Measurements from ENCODE around the gene CRIP3.

The CRIP3 gene

GRCh38 chr6:43282636-43283513 is 25.8 kb downstream of the CRIP3 start:
- Histone ChIP-seq H3K36me3 (ENCODE audit: control insufficient read depth, insufficient read depth, low read length) (no peaks in the 10 kb centered on the region), H3K9me3 (ENCODE audit: control insufficient read depth, low read length) (no peaks in the 10 kb centered on the region), H3K27me3 (ENCODE audit: control insufficient read depth, insufficient read depth, low read length, poor library complexity, severe bottlenecking) (no peaks in the 10 kb centered on the region), H3K4me3 (ENCODE audit: insufficient read depth, low read depth, low read length) (no peak overlapping the region), H3K4me1 (ENCODE audit: control insufficient read depth, insufficient read depth, low read length) (peaks cover 11% of the 10 kb centered on the region), H3K27ac (ENCODE audit: insufficient read depth, low read depth, low read length, poor library complexity, severe bottlenecking) (no peak overlapping the region)
- 89 to 91% methylated on average over 32 of the region's 32 CpGs for WGBS, 2 experiments

DNA sequence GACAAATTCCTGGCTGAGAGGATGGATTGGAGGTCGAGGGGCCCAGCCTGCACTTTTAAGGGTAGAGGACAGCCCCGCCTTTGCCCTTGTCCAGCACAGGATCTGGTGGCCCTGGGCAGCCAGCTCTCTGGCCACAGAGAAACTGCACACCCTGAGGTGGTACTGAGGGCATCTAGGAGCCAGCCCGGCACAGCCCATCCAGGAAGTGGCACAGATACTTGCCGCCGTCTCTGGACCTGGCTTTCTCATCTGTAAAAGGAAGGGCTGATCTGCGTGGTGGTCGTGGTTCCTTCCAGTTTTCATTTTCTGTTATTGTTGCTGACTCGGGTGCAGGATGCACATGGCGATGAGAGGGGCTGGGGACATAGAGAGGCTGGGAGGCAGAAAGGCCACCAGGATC is 26.6 kb downstream of the CRIP3 start:
- Histone ChIP-seq H3K4me1 (ENCODE audit: control insufficient read depth, insufficient read depth, low read length) (peaks cover 13% of the 10 kb centered on the region), H3K4me3 (ENCODE audit: insufficient read depth, low read depth, low read length) (no peak overlapping the region), H3K9me3 (ENCODE audit: control insufficient read depth, low read length) (no peaks in the 10 kb centered on the region), H3K27ac (ENCODE audit: insufficient read depth, low read depth, low read length, poor library complexity, severe bottlenecking) (no peak overlapping the region), H3K27me3 (ENCODE audit: control insufficient read depth, insufficient read depth, low read length, poor library complexity, severe bottlenecking) (no peaks in the 10 kb centered on the region), H3K36me3 (ENCODE audit: control insufficient read depth, insufficient read depth, low read length) (no peaks in the 10 kb centered on the region)
- WGBS, 2 experiments: 92% methylated on average over 9 of the region's 9 CpGs

GRCh38 chr6:43280234-43280633 is 28.4 kb downstream of the CRIP3 start:
- H3K9me3 ChIP-seq (ENCODE audit: control insufficient read depth, low read length): no peaks in the 10 kb centered on the region
- no peaks in the 10 kb centered on the region for H3K36me3 ChIP-seq (ENCODE audit: control insufficient read depth, insufficient read depth, low read length)
- no peak overlapping the region for H3K27ac ChIP-seq (ENCODE audit: insufficient read depth, low read depth, low read length, poor library complexity, severe bottlenecking)
- H3K4me1 ChIP-seq (ENCODE audit: control insufficient read depth, insufficient read depth, low read length): peaks cover 25% of the 10 kb centered on the region
- H3K4me3 ChIP-seq (ENCODE audit: insufficient read depth, low read depth, low read length): no peak overlapping the region
- WGBS, 2 experiments: 83 to 89% methylated on average over 2 of the region's 2 CpGs
- peaks cover 13% of the 10 kb centered on the region for H3K27me3 ChIP-seq (ENCODE audit: control insufficient read depth, insufficient read depth, low read length, poor library complexity, severe bottlenecking)

DNA sequence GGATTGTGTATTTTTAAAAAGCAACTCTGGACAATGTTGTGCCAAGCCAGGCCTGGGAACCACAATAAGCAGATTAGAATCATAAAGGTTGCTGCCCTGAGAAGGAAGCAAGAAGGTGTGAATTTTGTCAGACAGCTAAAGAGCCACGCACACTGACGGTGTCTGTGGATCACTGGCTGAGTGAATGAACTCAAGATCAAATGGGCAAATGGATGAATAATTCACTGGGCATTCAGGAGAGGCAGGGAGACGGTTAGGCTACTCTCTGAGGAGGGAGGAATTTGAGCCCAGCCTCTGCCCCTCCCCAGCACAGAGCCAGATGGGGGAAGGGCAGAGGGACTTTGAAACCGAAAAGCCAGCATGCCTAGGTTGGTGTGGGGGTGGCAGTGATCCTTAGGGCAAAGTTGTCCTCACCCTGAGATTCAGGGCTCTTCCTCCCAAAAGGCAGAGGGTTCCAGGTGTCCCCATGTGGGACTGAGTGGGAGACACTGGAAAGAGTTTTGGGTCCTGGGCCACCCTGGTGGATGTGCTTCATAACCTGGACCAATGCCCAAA is 30.0 kb downstream of the CRIP3 start:
- no peak overlapping the region for H3K4me3 ChIP-seq (ENCODE audit: insufficient read depth, low read depth, low read length)
- no peaks in the 10 kb centered on the region for H3K9me3 ChIP-seq (ENCODE audit: control insufficient read depth, low read length)
- 26 to 36% methylated on average over 4 of the region's 4 CpGs for WGBS, 2 experiments
- H3K27me3 ChIP-seq (ENCODE audit: control insufficient read depth, insufficient read depth, low read length, poor library complexity, severe bottlenecking): peaks cover 29% of the 10 kb centered on the region
- H3K4me1 ChIP-seq (ENCODE audit: control insufficient read depth, insufficient read depth, low read length): peaks cover 30% of the 10 kb centered on the region
- no peaks in the 10 kb centered on the region for H3K36me3 ChIP-seq (ENCODE audit: control insufficient read depth, insufficient read depth, low read length)
- H3K27ac ChIP-seq (ENCODE audit: insufficient read depth, low read depth, low read length, poor library complexity, severe bottlenecking): no peak overlapping the region

DNA sequence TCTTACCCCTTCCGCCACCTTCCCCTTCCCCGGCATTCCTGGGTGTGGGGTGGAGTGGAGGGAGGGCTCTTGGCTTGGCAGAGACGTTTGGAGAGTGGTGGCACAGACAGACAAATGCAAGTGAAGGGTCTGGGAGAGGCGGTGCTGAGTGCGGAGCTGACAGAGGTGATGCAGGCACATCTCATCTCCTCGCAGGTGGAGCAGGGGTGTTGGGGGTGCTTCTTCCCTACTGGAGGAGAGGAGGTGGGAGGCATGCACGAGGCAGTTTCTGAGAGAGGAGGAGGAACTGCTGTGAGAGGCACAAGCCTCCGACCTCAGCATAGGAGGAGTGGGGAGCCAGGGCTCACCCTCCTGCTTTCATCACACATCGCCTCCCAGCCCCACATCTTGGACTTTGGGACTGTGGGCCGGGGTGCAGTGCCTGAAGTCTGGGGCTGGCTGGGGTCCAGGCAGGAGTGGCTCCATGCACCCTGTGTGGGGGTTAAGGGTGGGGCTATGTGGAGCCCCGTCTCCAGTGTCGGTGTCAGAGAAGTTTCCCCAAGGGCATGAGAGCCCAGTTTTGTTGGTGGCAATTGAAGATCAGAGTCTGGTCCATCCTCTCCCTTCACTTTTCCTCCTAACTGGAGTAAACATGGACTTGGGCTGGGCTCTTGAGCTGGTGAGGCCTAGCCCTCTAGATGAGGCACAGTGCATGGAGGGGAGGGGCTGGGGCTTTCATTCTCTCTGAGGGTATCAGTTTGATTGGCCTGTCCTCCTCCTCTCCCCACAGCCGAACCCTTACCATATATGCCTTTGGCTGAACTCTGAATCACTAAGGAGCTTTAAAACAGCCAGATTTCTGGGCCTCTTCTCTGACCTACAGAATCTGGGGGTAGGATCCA is 30.7 kb downstream of the CRIP3 start:
- Histone ChIP-seq H3K27me3 (ENCODE audit: control insufficient read depth, insufficient read depth, low read length, poor library complexity, severe bottlenecking) (peaks cover 33% of the 10 kb centered on the region), H3K9me3 (ENCODE audit: control insufficient read depth, low read length) (no peaks in the 10 kb centered on the region), H3K27ac (ENCODE audit: insufficient read depth, low read depth, low read length, poor library complexity, severe bottlenecking) (no peak overlapping the region), H3K36me3 (ENCODE audit: control insufficient read depth, insufficient read depth, low read length) (no peaks in the 10 kb centered on the region), H3K4me1 (ENCODE audit: control insufficient read depth, insufficient read depth, low read length) (peaks cover 30% of the 10 kb centered on the region), H3K4me3 (ENCODE audit: insufficient read depth, low read depth, low read length) (no peak overlapping the region)
- 82 to 83% methylated on average over 13 of the region's 13 CpGs for WGBS, 2 experiments

DNA sequence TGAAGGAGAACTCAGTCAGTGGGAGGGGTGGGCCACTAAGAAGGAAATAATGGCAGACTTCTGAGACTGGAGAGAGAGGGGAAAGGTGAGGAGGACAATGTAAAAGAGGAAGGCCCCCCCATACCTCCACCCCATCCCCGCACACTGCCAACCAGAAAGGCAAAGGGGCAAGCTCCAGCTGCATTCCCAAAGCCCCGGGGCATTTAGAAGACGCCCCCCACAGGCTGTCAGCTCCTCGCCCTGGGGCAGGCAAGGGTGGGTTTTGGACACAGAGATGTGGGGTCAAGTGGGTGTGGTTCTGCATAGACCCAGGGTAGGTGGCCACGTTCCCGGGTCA is 31.4 kb downstream of the CRIP3 start:
- WGBS, 2 experiments: 84 to 88% methylated on average over 5 to 6 of the region's 6 CpGs
- H3K27me3 ChIP-seq (ENCODE audit: control insufficient read depth, insufficient read depth, low read length, poor library complexity, severe bottlenecking): peaks cover 33% of the 10 kb centered on the region
- H3K4me3 ChIP-seq (ENCODE audit: insufficient read depth, low read depth, low read length): no peak overlapping the region
- no peaks in the 10 kb centered on the region for H3K36me3 ChIP-seq (ENCODE audit: control insufficient read depth, insufficient read depth, low read length)
- peaks cover 30% of the 10 kb centered on the region for H3K4me1 ChIP-seq (ENCODE audit: control insufficient read depth, insufficient read depth, low read length)
- no peak overlapping the region for H3K27ac ChIP-seq (ENCODE audit: insufficient read depth, low read depth, low read length, poor library complexity, severe bottlenecking)
- H3K9me3 ChIP-seq (ENCODE audit: control insufficient read depth, low read length): no peaks in the 10 kb centered on the region

DNA sequence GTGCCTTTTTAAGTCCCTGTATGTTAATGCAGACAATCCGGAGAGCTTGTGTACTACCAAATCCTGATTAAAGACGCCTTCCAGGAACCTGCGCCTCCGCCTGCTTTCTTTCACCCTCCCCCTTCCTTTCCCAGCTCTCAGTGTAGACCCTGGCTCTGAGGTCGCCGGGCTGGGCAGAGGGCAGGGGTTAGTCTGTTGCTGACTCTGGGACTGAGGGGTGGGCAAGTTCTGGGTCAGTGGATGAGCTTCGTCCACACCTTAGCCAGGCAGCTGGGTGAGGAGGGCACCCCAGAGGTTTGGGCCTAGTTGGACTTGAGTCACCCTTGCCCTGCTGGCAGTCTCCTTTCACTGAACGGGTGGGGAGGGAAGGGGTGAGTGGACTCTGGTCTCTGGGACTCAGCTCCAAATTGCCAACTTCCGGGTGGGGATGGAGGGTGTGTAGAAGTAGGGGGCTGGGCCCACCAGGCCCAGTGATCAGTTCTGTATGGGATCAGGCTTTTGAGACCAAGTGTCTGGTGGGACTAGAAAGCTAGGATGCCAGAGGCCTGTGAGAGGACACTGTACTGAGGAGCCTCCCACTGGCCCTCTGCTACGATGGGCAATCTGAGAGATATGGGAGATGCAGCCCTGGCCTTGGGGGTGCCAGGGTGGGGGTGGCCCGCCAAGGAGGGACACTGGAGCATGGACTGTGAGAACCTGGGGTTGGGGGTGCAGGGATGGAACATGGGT is 31.9 kb downstream of the CRIP3 start:
- H3K9me3 ChIP-seq (ENCODE audit: control insufficient read depth, low read length): no peaks in the 10 kb centered on the region
- H3K4me3 ChIP-seq (ENCODE audit: insufficient read depth, low read depth, low read length): peak overlapping the region; percentile 39
- WGBS, 2 experiments: 58 to 62% methylated on average over 11 of the region's 11 CpGs
- H3K27ac ChIP-seq (ENCODE audit: insufficient read depth, low read depth, low read length, poor library complexity, severe bottlenecking): no peak overlapping the region
- no peaks in the 10 kb centered on the region for H3K36me3 ChIP-seq (ENCODE audit: control insufficient read depth, insufficient read depth, low read length)
- H3K27me3 ChIP-seq (ENCODE audit: control insufficient read depth, insufficient read depth, low read length, poor library complexity, severe bottlenecking): peaks cover 33% of the 10 kb centered on the region
- peaks cover 30% of the 10 kb centered on the region for H3K4me1 ChIP-seq (ENCODE audit: control insufficient read depth, insufficient read depth, low read length)

DNA sequence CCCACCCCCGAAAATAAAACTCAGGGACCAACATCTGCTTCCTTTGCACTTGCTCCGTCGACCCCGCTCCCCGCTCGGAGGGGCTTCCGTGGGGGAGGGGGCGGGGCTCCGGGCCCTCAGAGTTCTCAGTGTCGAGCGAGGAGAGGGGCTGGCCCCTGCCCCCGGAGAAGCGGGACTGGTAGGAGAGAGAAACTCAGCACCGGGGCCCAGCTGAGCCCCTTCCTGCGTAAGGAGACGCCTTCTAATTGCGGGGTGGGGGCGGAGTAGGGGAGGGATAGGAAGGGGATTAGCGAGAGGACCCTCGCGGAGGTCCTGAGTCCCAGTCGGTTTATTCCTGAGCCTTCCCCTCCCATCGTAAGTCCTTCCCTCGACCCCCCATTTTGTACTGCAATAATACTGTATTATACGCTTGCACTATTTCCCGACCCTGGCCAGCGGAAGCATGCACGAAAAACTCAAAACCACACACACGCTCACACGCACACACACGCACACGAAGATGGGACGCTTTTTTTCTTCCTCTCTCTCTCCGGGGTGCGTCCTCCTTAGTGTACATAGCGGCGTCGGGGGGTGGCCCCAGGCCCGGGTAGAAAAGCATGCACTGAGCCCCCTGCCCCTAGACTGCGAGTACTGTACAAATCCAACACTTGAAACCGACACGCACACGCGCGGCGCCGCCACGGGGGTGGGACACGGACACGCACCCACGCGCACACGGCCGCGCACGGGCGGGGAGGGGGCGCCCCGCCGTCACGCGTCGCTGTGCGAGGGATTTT is 32.6 kb downstream of the CRIP3 start:
- H3K4me3 ChIP-seq (ENCODE audit: insufficient read depth, low read depth, low read length): peak overlapping the region; percentile 39
- H3K9me3 ChIP-seq (ENCODE audit: control insufficient read depth, low read length): no peaks in the 10 kb centered on the region
- peaks cover 30% of the 10 kb centered on the region for H3K4me1 ChIP-seq (ENCODE audit: control insufficient read depth, insufficient read depth, low read length)
- peaks cover 33% of the 10 kb centered on the region for H3K27me3 ChIP-seq (ENCODE audit: control insufficient read depth, insufficient read depth, low read length, poor library complexity, severe bottlenecking)
- WGBS, 2 experiments: 19 to 22% methylated on average over 63 to 64 of the region's 64 CpGs
- H3K27ac ChIP-seq (ENCODE audit: insufficient read depth, low read depth, low read length, poor library complexity, severe bottlenecking): no peak overlapping the region
- H3K36me3 ChIP-seq (ENCODE audit: control insufficient read depth, insufficient read depth, low read length): no peaks in the 10 kb centered on the region

- H3K27me3 ChIP-seq (ENCODE audit: control insufficient read depth, insufficient read depth, low read length, poor library complexity, severe bottlenecking): peaks cover 33% of the 10 kb centered on the region
- WGBS, 2 experiments: 4 to 5% methylated on average over 65 of the region's 65 CpGs
- H3K4me3 ChIP-seq (ENCODE audit: insufficient read depth, low read depth, low read length): peak overlapping the region; percentile 39
- no peaks in the 10 kb centered on the region for H3K36me3 ChIP-seq (ENCODE audit: control insufficient read depth, insufficient read depth, low read length)
- peaks cover 30% of the 10 kb centered on the region for H3K4me1 ChIP-seq (ENCODE audit: control insufficient read depth, insufficient read depth, low read length)
- H3K27ac ChIP-seq (ENCODE audit: insufficient read depth, low read depth, low read length, poor library complexity, severe bottlenecking): no peak overlapping the region
- H3K9me3 ChIP-seq (ENCODE audit: control insufficient read depth, low read length): no peaks in the 10 kb centered on the region
Measured at GRCh38 chr6:43274916-43275597, 33.6 kb downstream of the CRIP3 start.
